ENCODE data around the gene LRRC18.

The LRRC18 gene

GRCh38 chr10:48945441-48946130, 5.9 kb upstream of the LRRC18 start:
- FAIRE-seq: no peak

- no peak for FAIRE-seq
Measured at GRCh38 chr10:48944171-48944570, 4.5 kb upstream of the LRRC18 start.

GRCh38 chr10:48943096-48943495, 3.5 kb upstream of the LRRC18 start:
- FAIRE-seq: no peak

GRCh38 chr10:48941427-48942075, 1.9 kb upstream of the LRRC18 start:
- no peak for FAIRE-seq

GRCh38 chr10:48940958-48941357, 1.3 kb upstream of the LRRC18 start:
- no peak for FAIRE-seq

- FAIRE-seq: no peak
Measured at GRCh38 chr10:48940372-48940771, 732 bp upstream of the LRRC18 start.

GRCh38 chr10:48938990-48939536, 577 bp downstream of the LRRC18 start:
- no peak for FAIRE-seq

GRCh38 chr10:48938281-48938680, 1.4 kb downstream of the LRRC18 start:
- no peak for FAIRE-seq

- FAIRE-seq: no peak
Measured at GRCh38 chr10:48937796-48938195, 1.8 kb downstream of the LRRC18 start.

- FAIRE-seq: no peak
Measured at GRCh38 chr10:48935577-48935976, 4.1 kb downstream of the LRRC18 start.

- no peak for FAIRE-seq
Measured at GRCh38 chr10:48934672-48935501, 4.8 kb downstream of the LRRC18 start.

- FAIRE-seq: no peak
Measured at GRCh38 chr10:48932831-48933664, 6.6 kb downstream of the LRRC18 start.

GRCh38 chr10:48931188-48931587, 8.5 kb downstream of the LRRC18 start:
- no peak for FAIRE-seq

- FAIRE-seq: no peak
Measured at GRCh38 chr10:48929413-48929990, 10.1 kb downstream of the LRRC18 start.

- no peak for FAIRE-seq
Measured at GRCh38 chr10:48926764-48927540, 12.7 kb downstream of the LRRC18 start.

GRCh38 chr10:48926255-48926654, 13.4 kb downstream of the LRRC18 start:
- no peak for FAIRE-seq

GRCh38 chr10:48924988-48925387, 14.7 kb downstream of the LRRC18 start:
- FAIRE-seq: no peak

GRCh38 chr10:48923748-48924147, 15.9 kb downstream of the LRRC18 start:
- FAIRE-seq: no peak

GRCh38 chr10:48913674-48914073, 26.0 kb downstream of the LRRC18 start:
- no peak for FAIRE-seq

GRCh38 chr10:48910548-48910947, 29.1 kb downstream of the LRRC18 start:
- FAIRE-seq: no peak

GRCh38 chr10:48907730-48908129, 31.9 kb downstream of the LRRC18 start:
- FAIRE-seq: no peak
